Naive thymus-derived CD4-positive, alpha-beta T cell (primary cell): ENCODE measurements around the gene ENTHD1. TPM values are rescaled to one million over a fixed set of nuclear protein-coding genes. Genes with fewer than 3 reads are reported as not detected.

Experiments
- ATAC-seq: fragments of 150-1000 bp; cut with Tn5 transposase; 2 replicates; pipeline ENCODE4 v1.10.0; 2021; ENCODE audit warnings: mild to moderate bottlenecking, moderate library complexity
- CTCF ChIA-PET: fragments of 350-600 bp; sonication (Branson Sonifier 250); formaldehyde crosslinking; loops from one replicate; lab custom pipeline; 2021; ENCODE audit warnings: antibody characterized with exemption; lab: Charles Lee
- POLR2A ChIA-PET: fragments of 350-600 bp; sonication (Branson Sonifier 250); formaldehyde crosslinking; loops from one replicate; lab custom pipeline; 2021; ENCODE audit warnings: antibody characterized with exemption, inconsistent platforms; lab: Charles Lee
- DNase-seq, 9 donors: peaks; one replicate each; pipeline versions ENCODE4 v3.0.0 to v3.0.0-alpha.2; 2020 to 2022; ENCODE audit warnings: mixed read lengths in 1 of 9
- H3K27ac ChIP-seq: one replicate; pipeline ENCODE4 v1.7.0; 2013; ENCODE audit warnings: mild to moderate bottlenecking, low read depth, low read length, moderate library complexity
- H3K27me3 ChIP-seq, 2 donors: one replicate each; pipeline ENCODE4 v1.7.0; 2013; ENCODE audit warnings: low read length in 2 of 2, mild to moderate bottlenecking in 2 of 2, moderate library complexity in 2 of 2; ENCODE audit not compliant: control insufficient read depth in 2 of 2, insufficient read depth in 2 of 2
- H3K36me3 ChIP-seq, 3 experiments: 1 replicate in 2 of 3; 2 replicates in 1 of 3; pipeline ENCODE4 v1.7.0; 2013; ENCODE audit warnings: low read length in 3 of 3, mild to moderate bottlenecking in 3 of 3, moderate library complexity in 1 of 3; ENCODE audit not compliant: insufficient read depth in 3 of 3, control insufficient read depth in 2 of 3
- H3K4me1 ChIP-seq, 2 donors: one replicate each; pipeline ENCODE4 v1.7.0; 2013; ENCODE audit warnings: low read length in 2 of 2, mild to moderate bottlenecking in 2 of 2, moderate library complexity in 1 of 2; ENCODE audit not compliant: control insufficient read depth in 2 of 2, insufficient read depth in 2 of 2
- H3K4me3 ChIP-seq: 2 replicates; pipeline ENCODE4 v1.7.0; 2013; ENCODE audit warnings: mild to moderate bottlenecking, low read length
- H3K9me3 ChIP-seq, 3 experiments: 1 replicate in 2 of 3; 2 replicates in 1 of 3; pipeline ENCODE4 v1.7.0; 2013; ENCODE audit warnings: low read length in 3 of 3; ENCODE audit not compliant: control insufficient read depth in 2 of 3
- H3K27ac Mint-ChIP-seq, 9 donors: one replicate each; pipeline ENCODE4 v1.8.0; 2020 to 2022; ENCODE audit warnings: mixed read lengths in 9 of 9, mild to moderate bottlenecking in 8 of 9, moderate library complexity in 5 of 9, inconsistent platforms in 2 of 9
- H3K27me3 Mint-ChIP-seq, 5 donors: one replicate each; pipeline ENCODE4 v1.8.0; 2021 to 2022; ENCODE audit warnings: mixed read lengths in 5 of 5, mild to moderate bottlenecking in 1 of 5
- H3K36me3 Mint-ChIP-seq, 5 donors: one replicate each; pipeline ENCODE4 v1.8.0; 2020 to 2022; ENCODE audit warnings: mixed read lengths in 5 of 5, mild to moderate bottlenecking in 3 of 5, inconsistent platforms in 1 of 5
- H3K4me1 Mint-ChIP-seq, 7 donors: one replicate each; pipeline ENCODE4 v1.8.0; 2020 to 2022; ENCODE audit warnings: mixed read lengths in 7 of 7, mild to moderate bottlenecking in 3 of 7, inconsistent platforms in 1 of 7
- H3K4me3 Mint-ChIP-seq, 10 donors: one replicate each; pipeline ENCODE4 v1.8.0; 2020 to 2022; ENCODE audit warnings: mild to moderate bottlenecking in 10 of 10, mixed read lengths in 10 of 10, moderate library complexity in 6 of 10, inconsistent platforms in 2 of 10
- H3K9me3 Mint-ChIP-seq, 11 donors: one replicate each; pipeline ENCODE4 v1.8.0; 2020 to 2022; ENCODE audit warnings: mixed read lengths in 11 of 11, mild to moderate bottlenecking in 4 of 11, inconsistent platforms in 1 of 11, moderate library complexity in 1 of 11
- intact Hi-C, 2 donors: fragments of 100-400 bp; cut with micrococcal nuclease; formaldehyde crosslinking; loops; one replicate each; pipeline ENCODE4 v1.15.1; 2023
- polyA plus RNA-seq, 2 donors: library from polyadenylated mRNA; unstranded; fragments of 300-500 nt; fragmentation: Illumina TruSeq; gene quantifications; one replicate each; pipeline ENCODE4 v1.2.3, GENCODE V29; 2021
- total RNA-seq, 6 experiments: library from RNA in 5 of 6; stranded (reverse) in 5 of 6; gene quantifications; 1 replicate in 5 of 6; 2 replicates in 1 of 6; pipeline ENCODE4 v1.2.3 and lab custom pipeline; 2021 to 2026

ENTHD1 gene
- total and polyA plus RNA-seq, 7 experiments from 2014 or later = 0.12 to 0.60 (median 0.24) TPM; not detected in 2

DNA sequence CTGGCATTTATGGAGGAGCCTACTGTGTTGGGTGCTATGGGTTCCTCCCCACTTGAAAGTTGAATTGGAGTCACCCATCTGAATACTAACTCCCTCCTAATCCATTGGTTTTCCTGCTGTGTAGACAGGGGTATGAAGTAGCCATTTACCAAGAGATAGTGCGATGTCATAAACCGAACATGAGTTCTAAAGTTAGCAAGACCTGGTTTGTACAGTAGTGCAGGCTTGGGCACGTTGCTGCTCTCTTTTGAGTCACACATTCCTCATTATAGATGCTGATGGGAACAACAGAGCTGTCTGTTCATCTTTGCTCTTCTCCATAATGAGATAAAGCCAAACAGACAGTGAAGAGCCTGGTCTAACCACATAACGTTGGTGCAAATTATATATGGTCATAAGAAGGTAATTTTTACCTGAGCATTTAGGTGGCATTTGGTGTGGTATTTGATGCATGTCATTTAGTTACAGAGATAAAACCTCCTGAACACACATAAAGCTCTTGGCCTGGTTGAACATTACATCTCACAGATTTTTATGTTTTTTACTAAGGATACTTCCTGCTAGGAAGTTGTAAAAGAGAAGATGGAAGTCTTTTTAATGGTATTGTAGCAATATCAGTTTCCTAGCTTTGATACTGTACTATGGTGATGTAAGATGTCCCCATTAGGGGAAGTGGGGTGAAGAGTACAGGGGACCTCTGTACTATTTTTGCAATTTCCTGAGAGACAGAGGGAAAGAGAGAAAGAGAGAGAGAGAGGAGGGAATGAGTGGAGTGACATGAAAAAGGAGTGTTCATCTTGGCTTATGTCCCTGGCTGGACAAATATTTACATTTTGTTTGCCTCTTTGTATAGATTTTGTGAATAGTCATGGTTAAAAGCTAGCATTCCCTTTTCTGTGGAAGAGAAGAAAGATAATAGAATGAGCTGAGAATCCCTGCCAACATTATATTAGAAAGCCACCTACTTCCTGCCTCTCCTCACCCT is 35.3 kb upstream of the ENTHD1 start:
- DNase-seq = no peak
- peaks cover 90 to 94% of the 10 kb centered on the region in 2 donors for H3K4me1 ChIP-seq
- intact Hi-C loops = no loop called here
- ATAC-seq = no peak
- Mint-ChIP-seq H3K4me3 (no peak overlapping the region), H3K36me3 (peaks cover 5 to 38% (median 16%) of the 10 kb centered on the region in 5 donors), H3K9me3 (no peaks in the 10 kb centered on the region), H3K27me3 (no peaks in the 10 kb centered on the region), H3K4me1 (peaks cover 37 to 48% (median 40%) of the 10 kb centered on the region in 7 donors), H3K27ac (no peak overlapping the region)
- ChIA-PET POLR2A (interaction anchor here (0.6 to 11.4 kb wide), 9 partner anchors 8 to 70 kb away, joined by 3 to 350 read pairs (median 5); no protein-coding TSS in a partner anchor), CTCF (interaction anchor here (0.6 to 1.5 kb wide), 5 partner anchors 10 to 510 kb away, joined by 3 to 4 read pairs (median 3); no protein-coding TSS in a partner anchor)
- H3K4me3 ChIP-seq = peak overlapping the region; percentile 68
- H3K27me3 ChIP-seq = no peaks in the 10 kb centered on the region
- peak overlapping the region; percentile 78 for H3K27ac ChIP-seq
- no peaks in the 10 kb centered on the region for H3K9me3 ChIP-seq
- H3K36me3 ChIP-seq = no peaks in the 10 kb centered on the region

DNA sequence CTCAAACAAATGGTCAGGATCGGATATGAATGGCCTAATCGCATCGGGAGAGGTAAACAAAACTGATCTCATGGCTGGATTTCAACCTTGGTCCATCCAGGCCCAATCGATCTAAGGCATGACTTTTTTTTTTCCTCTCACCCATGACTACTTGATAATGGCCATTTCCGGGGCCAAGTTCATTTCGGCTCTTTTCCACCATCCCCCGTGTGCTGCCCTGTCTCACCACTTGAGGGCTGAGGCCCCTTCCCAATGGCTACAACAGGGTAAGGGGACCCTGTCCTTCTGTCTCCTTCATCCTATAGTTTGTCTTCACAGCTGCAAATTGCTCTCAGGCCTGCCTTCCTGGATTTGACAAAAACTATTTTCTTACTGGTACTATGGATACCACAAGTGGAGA is 34.0 kb upstream of the ENTHD1 start:
- peak overlapping the region; percentile 68 for H3K4me3 ChIP-seq
- Mint-ChIP-seq H3K4me3 (no peak overlapping the region), H3K9me3 (no peaks in the 10 kb centered on the region), H3K27me3 (no peaks in the 10 kb centered on the region), H3K27ac (no peak overlapping the region), H3K4me1 (peaks cover 34 to 48% (median 41%) of the 10 kb centered on the region in 7 donors), H3K36me3 (peaks cover 5 to 37% (median 16%) of the 10 kb centered on the region in 5 donors)
- no peaks in the 10 kb centered on the region for H3K27me3 ChIP-seq
- intact Hi-C loops = loop anchor here (2.0 kb wide), 2 partner anchors 13 to 17 kb away; no protein-coding TSS in a partner anchor
- ATAC-seq (no peak), DNase-seq (no peak)
- H3K36me3 ChIP-seq = no peaks in the 10 kb centered on the region
- H3K27ac ChIP-seq = peak overlapping the region; percentile 78
- CTCF ChIA-PET = interaction anchor here (0.8 kb wide), 1 partner anchor 68 kb away, joined by 3 read pairs; no protein-coding TSS in a partner anchor
- peaks cover 90 to 94% of the 10 kb centered on the region in 2 donors for H3K4me1 ChIP-seq
- POLR2A ChIA-PET = interaction anchor here (0.6 to 11.4 kb wide), 8 partner anchors 9 to 394 kb away, joined by 3 to 350 read pairs (median 8); partner anchors contain the start of gene GRAP2
- H3K9me3 ChIP-seq = no peaks in the 10 kb centered on the region

DNA sequence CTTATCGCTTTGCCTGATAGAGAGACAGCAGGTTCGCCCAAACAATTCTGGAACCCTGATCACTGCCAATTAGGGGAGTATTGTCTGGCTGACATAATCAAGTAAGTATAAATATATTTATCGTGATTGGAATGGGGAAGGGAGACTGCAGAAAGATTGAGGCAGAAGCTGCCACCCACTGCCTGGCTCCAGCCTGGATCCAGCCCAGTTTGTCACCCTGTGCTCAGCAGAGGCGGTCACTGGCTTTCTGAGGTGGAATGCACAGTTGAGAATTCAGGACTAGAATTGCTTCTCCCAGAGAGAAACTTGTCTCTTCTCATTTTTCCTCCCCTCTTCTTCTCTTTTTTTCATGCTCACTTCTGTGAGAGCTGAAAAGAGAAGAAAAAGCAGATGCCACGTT is 33.2 kb upstream of the ENTHD1 start:
- ATAC-seq = no peak
- H3K4me3 ChIP-seq = peak overlapping the region; percentile 68
- H3K27me3 ChIP-seq = no peaks in the 10 kb centered on the region
- ChIA-PET CTCF (interaction anchor here (0.7 to 1.6 kb wide), 8 partner anchors 8 to 398 kb away, joined by 3 to 11 read pairs (median 3); no protein-coding TSS in a partner anchor), POLR2A (interaction anchor here (0.6 to 11.4 kb wide), 12 partner anchors 10 to 406 kb away, joined by 3 to 350 read pairs (median 5); partner anchors contain the start of genes ATF4 and GRAP2)
- Mint-ChIP-seq H3K27me3 (no peaks in the 10 kb centered on the region), H3K27ac (no peak overlapping the region), H3K9me3 (no peaks in the 10 kb centered on the region), H3K4me3 (no peak overlapping the region), H3K36me3 (peaks cover 5 to 41% (median 22%) of the 10 kb centered on the region in 5 donors), H3K4me1 (peaks cover 42 to 56% (median 49%) of the 10 kb centered on the region in 7 donors)
- intact Hi-C loops = loop anchor here (1.0 to 2.0 kb wide), 4 partner anchors 8 to 21 kb away; no protein-coding TSS in a partner anchor
- peaks cover 90 to 94% of the 10 kb centered on the region in 2 donors for H3K4me1 ChIP-seq
- no peak for DNase-seq
- H3K36me3 ChIP-seq = no peaks in the 10 kb centered on the region
- no peaks in the 10 kb centered on the region for H3K9me3 ChIP-seq
- peak overlapping the region; percentile 78 for H3K27ac ChIP-seq

DNA sequence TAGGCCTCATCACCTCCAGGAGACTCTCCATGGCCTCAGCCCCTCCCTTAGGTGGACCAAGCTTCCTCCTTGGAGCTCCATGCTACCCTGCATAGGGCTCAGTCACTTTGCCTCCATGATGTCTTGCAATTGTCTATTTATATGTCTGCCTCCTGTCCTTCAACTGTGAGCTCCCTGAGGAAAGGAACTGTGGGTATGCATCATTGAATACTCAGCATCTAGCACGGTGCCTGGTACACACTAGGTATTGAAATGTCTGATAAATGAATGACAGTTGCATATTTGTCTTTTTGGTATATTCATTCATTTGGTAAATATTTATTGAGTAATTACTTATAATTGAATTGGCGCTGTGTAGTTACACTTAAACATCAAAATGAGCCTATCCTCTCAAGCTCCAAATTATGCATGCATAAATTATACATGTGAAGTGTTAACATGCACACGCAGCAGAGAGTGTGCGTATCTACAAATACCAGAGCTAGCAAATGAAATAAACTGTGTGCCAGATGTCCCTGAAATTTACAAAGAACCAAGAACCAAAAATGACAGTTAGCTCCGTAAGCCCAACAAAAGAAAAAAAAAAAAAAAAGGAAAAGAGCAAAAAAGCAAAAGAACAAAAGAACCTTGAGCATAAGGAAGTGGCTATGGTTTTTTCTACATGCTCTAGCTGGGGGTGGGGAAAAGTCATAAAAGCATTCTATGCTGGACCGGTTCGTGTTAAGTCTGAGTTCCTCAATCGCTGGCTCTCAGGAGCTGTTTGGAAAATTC is 32.5 kb upstream of the ENTHD1 start:
- Mint-ChIP-seq H3K9me3 (no peaks in the 10 kb centered on the region), H3K27me3 (no peaks in the 10 kb centered on the region), H3K27ac (no peak overlapping the region), H3K4me3 (no peak overlapping the region), H3K36me3 (peaks cover 5 to 41% (median 22%) of the 10 kb centered on the region in 5 donors), H3K4me1 (peaks cover 46 to 59% (median 56%) of the 10 kb centered on the region in 7 donors)
- Histone ChIP-seq H3K4me3 (peak overlapping the region; percentile 68), H3K27ac (peak overlapping the region; percentile 78), H3K4me1 (peaks cover 89 to 94% of the 10 kb centered on the region in 2 donors), H3K27me3 (no peaks in the 10 kb centered on the region), H3K9me3 (no peaks in the 10 kb centered on the region), H3K36me3 (no peaks in the 10 kb centered on the region)
- ChIA-PET CTCF (interaction anchor here (0.6 to 1.6 kb wide), 13 partner anchors 9 to 1998 kb away, joined by 3 to 11 read pairs (median 3); no protein-coding TSS in a partner anchor), POLR2A (interaction anchor here (0.6 to 11.4 kb wide), 15 partner anchors 9 to 941 kb away, joined by 3 to 350 read pairs (median 5); partner anchors contain the start of genes ATF4 and GRAP2)
- intact Hi-C loops = loop anchor here (1.0 to 2.0 kb wide), 4 partner anchors 8 to 21 kb away; no protein-coding TSS in a partner anchor
- ATAC-seq = peak; percentile 75
- DNase-seq = peak in 7 of 9 donors; percentile 54 to 72 (median 67)

DNA sequence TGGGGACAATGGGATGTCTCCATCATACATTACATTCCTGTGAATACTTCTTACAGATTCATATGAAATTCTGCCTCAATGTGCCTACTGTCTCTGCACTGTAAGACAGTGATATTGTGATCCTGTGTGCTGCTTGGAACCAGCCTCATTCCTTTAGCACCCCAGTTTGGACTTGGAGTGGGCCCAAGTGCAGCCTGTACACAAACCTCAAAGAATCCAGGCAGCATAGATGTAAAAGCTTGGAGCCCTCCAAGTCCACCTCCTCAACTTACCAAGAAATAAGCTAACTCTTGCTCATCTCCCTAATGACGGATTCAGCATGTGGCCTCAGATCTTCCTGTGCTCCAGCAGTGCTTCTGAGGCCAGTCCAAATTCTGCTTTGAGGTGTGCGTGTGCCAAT is 31.7 kb upstream of the ENTHD1 start:
- ChIA-PET POLR2A (interaction anchor here (0.6 to 11.4 kb wide), 10 partner anchors 9 to 405 kb away, joined by 3 to 350 read pairs (median 6); partner anchors contain the start of genes ATF4 and GRAP2), CTCF (interaction anchor here (0.6 to 3.1 kb wide), 10 partner anchors 8 to 396 kb away, joined by 3 to 11 read pairs (median 4); no protein-coding TSS in a partner anchor)
- Histone ChIP-seq H3K27me3 (no peaks in the 10 kb centered on the region), H3K9me3 (no peaks in the 10 kb centered on the region), H3K4me1 (peaks cover 89 to 94% of the 10 kb centered on the region in 2 donors), H3K36me3 (no peaks in the 10 kb centered on the region), H3K27ac (peak overlapping the region; percentile 78), H3K4me3 (peak overlapping the region; percentile 68)
- H3K9me3 Mint-ChIP-seq = peaks cover 0 to 3% (median 0%) of the 10 kb centered on the region in 11 donors
- intact Hi-C loops = no loop called here
- ATAC-seq (no peak), DNase-seq (no peak)
- peaks cover 5 to 45% (median 27%) of the 10 kb centered on the region in 5 donors for H3K36me3 Mint-ChIP-seq
- H3K27me3 Mint-ChIP-seq = no peaks in the 10 kb centered on the region
- no peak overlapping the region for H3K27ac Mint-ChIP-seq
- H3K4me1 Mint-ChIP-seq = peaks cover 55 to 67% (median 64%) of the 10 kb centered on the region in 7 donors
- H3K4me3 Mint-ChIP-seq = no peak overlapping the region
